NCI-H748 (cell line): ENCODE measurements around the gene GTF2F1.
A peak's percentile ranks its signal among the peaks of the same experiment; 100 is the strongest.
"Not testable (repeated sequence)": the region's sequence is repeated elsewhere in the genome, so short reads cannot be mapped to it uniquely, and the experiment has no call there.

Source experiments
- DNase-seq: peaks from one replicate; lab custom pipeline; 2025; ENCODE audit not compliant: unreplicated experiment; lab: John Stamatoyannopoulos, UW

Gene GTF2F1

GRCh38 chr19:6418562-6418932 is 25.6 kb upstream of the GTF2F1 start:
- DNase-seq = no peak

GRCh38 chr19:6417713-6418561 is 25.0 kb upstream of the GTF2F1 start:
- DNase-seq = no peak

GRCh38 chr19:6416658-6417405 is 23.9 kb upstream of the GTF2F1 start:
- DNase-seq = no peak

GRCh38 chr19:6415591-6416190 is 22.7 kb upstream of the GTF2F1 start:
- no peak for DNase-seq

GRCh38 chr19:6414793-6415590 is 22.0 kb upstream of the GTF2F1 start:
- DNase-seq = no peak

- DNase-seq = no peak
Measured at GRCh38 chr19:6413721-6414643, 21.0 kb upstream of the GTF2F1 start.

- no peak for DNase-seq
Measured at GRCh38 chr19:6413291-6413690, 20.3 kb upstream of the GTF2F1 start.

GRCh38 chr19:6412447-6413091 is 19.6 kb upstream of the GTF2F1 start:
- DNase-seq = peak; percentile 35

GRCh38 chr19:6412061-6412446 is 19.1 kb upstream of the GTF2F1 start:
- no peak for DNase-seq

- DNase-seq = no peak
Measured at GRCh38 chr19:6409346-6409745, 16.4 kb upstream of the GTF2F1 start.

- no peak for DNase-seq
Measured at GRCh38 chr19:6406401-6406800, 13.4 kb upstream of the GTF2F1 start.

GRCh38 chr19:6402837-6403608 is 10.1 kb upstream of the GTF2F1 start:
- peak; percentile 4 for DNase-seq

- DNase-seq = no peak
Measured at GRCh38 chr19:6402058-6402457, 9.1 kb upstream of the GTF2F1 start.

- DNase-seq = not testable (repeated sequence)
Measured at GRCh38 chr19:6400062-6400944, 7.3 kb upstream of the GTF2F1 start.

- DNase-seq = no peak
Measured at GRCh38 chr19:6396305-6396704, 3.3 kb upstream of the GTF2F1 start.

- DNase-seq = no peak
Measured at GRCh38 chr19:6394831-6395230, 1.9 kb upstream of the GTF2F1 start.

GRCh38 chr19:6393983-6394412 is 1.0 kb upstream of the GTF2F1 start:
- no peak for DNase-seq
